Measurements from ENCODE around the gene HPGDS.
"Not testable (repeated sequence)": the region's sequence is repeated elsewhere in the genome, so short reads cannot be mapped to it uniquely, and the experiment has no call there.

HPGDS gene

GRCh38 chr4:94342694-94343093 is at the start of gene HPGDS:
HPGDS (minus strand) TSS chr4:94342836; CDS start chr4:94334629, 8,207 bp downstream.
- DNase-seq, result no peak

GRCh38 chr4:94390804-94391410 is 48.3 kb upstream of the HPGDS start:
- peak; percentile 17 for DNase-seq

DNA sequence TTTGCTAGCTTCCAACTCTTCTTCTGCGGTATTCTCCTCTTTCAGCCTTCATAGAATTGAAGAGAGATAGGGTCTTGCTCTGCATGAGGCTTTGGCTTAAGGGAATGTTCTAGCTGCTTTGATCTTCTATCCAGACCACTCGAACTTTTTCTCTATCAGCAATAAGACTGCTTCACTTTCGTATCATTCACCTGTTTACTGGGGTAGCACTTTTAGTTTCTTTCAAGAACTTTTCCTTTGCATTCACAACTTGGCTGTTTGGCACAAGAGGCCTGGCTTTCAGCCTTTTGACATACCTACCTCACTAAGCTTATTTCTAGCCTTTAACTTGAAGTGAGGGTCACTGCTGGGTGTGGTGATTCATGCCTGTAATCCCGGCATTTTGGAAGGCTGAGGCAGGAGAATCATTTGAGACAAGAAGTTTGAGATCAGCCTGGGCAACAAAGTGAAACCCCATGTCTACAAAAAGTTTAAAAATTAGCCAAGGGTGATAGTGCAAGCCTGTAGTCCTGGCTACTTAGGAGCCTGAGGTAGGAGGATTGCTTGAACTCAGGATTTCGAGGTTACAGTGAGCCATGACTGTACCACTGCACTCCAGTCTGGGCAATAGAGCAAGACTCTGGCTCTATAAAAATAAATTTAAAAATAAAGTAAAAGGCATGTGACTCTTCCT is 47.1 kb upstream of the HPGDS start:
- DNase-seq, result no peak

DNA sequence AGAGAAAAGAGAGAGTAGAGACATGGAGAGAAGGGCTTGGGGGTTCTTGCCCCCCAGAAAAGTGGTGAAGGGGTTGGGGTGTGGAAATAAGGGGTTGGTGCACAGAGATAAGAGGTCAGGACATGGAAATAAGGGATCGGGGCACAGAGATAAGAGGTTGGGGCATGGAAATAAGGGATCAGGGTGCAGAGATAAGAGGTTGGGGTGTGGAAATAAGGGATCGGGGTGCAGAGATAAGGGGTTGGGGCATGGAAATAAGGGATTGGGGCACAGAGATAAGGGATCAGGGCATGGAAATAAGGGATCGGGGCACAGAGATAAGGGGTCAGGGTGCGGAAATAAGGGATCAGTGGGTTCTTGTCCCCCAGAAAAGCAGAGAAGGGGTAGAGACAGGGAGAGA is 45.3 kb upstream of the HPGDS start:
- DNase-seq, result not testable (repeated sequence)

GRCh38 chr4:94385452-94385851 is 42.8 kb upstream of the HPGDS start:
- not testable (repeated sequence) for DNase-seq

DNA sequence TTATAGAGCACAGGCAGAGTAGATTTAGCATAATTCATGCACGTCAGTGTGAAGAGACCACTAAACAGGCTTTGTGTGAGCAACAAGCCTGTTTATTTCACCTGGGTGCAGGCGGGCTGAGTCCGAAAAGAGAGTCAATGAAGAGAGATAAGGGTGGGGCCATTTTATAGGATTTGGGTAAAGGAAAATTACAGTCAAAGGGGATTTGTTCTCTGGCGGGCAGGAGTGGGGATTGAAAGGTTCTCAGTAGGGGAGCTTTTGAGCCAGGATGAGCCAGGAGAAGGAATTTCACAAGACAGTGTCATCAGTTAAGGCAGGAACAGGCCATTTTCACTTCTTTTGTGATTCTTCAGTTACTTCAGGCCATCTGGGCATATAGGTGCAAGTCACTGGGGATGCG is 40.3 kb upstream of the HPGDS start:
- not testable (repeated sequence) for DNase-seq

DNA sequence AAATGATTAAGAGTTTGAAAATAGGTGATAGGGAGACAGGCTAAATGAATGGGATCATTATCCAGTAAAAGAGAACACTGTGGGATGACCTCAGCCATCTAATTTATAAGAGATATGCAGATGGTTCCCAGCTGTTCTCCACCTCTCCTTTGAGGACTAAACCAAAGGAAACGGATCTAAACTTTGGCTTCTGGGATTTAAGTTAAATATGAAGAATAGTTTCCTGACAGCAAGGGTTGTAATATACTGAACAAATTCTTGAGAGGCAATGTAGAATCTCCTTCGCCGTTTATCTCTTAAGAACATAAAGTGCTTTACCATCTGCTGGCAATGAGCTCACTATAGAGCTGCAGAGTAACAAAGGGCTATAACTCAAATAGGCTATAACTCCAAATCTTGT is 35.4 kb upstream of the HPGDS start:
- DNase-seq, result no peak

GRCh38 chr4:94377294-94377693 is 34.7 kb upstream of the HPGDS start:
- DNase-seq, result no peak

DNA sequence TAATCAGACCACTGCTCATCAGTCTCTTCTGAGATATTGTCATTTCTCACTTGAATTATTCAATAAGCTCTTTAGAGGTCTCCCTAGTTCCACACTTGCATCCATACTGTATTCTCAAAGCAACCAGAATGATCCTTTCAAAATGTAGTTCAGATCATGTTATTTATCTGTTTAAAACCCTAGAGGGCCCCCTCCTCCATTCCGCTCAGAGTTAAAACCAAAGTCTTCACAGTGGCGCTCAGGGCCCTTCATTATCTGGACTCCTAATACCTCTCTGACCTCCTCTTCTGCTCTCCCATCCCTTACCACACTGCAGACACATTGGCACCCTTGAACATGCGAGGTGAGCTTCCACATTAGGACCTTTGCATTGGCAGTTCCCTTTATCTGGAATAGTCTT is 32.7 kb upstream of the HPGDS start:
- DNase-seq, result no peak

DNA sequence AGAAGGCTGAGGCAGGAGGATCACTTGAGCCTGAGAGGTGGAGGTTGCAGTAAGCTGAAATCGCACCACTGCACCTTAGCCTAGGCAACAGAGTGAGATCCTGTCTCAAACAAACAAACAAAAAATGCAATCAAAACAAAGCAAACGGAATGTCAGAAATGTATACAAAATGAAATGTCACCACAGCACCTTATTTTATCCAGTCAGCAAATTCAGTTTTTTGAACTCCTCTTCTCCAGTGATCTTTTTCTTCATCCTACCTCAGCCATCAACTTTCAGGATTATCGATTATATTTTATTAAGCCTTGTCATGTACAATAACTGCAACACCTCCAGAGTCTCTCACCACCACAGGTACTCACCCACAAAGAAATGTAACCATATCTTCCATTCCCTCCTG is 31.1 kb upstream of the HPGDS start:
- DNase-seq, result no peak

GRCh38 chr4:94372991-94373390 is 30.4 kb upstream of the HPGDS start:
- DNase-seq, result no peak

- no peak for DNase-seq
Measured at GRCh38 chr4:94372228-94372978, 29.8 kb upstream of the HPGDS start.

DNA sequence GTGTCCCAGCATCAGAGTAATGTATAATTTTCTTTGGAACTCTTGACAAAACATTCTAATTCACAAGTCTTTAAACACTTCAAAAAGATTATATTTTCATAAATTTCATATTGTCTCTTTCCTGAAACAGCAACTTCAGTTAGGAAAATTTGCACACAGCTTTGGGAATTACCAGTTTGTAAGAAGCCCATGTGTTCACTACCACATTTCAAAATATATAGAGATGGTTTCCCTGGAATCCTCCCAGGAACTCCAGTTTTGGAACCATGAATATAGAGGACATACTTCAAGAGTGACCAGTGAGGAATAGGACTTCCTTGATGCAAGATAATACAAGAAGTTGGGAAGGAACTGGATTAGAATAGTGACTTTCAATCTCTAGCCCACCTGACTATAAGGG is 28.7 kb upstream of the HPGDS start:
- no peak for DNase-seq

DNA sequence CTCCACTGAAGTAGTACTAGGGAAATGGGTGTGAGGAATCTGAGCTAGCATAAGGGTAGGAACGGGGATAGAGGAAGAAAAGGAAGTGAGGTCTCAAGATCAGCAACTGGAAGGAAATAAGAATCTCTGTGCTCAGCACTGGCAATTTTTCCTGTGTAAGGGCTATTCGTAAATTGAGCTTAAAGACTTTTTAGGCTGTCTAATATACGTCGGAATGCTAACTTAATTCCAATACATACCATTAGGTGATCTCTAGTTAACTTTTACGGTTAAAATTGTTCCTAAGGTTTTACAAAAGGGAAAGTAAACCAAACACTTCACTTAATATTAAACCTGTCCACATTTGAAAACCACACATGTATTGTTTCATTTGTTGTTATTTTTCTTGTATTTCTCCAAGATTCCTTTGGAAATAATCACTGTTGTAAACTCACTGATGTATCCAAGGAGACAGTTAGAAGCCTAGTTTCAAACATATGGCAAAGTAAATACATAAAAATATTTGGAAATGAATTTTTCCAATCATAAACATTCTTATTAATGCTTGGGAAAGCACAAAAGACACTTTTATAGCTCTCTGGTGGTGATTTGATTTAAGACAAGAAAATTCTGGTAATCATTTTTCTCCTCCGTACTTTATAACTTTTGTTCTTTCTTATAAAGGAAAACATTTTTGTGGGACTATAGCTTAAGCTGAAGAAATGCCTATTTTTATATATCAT is 28.1 kb upstream of the HPGDS start:
- DNase-seq, result no peak

DNA sequence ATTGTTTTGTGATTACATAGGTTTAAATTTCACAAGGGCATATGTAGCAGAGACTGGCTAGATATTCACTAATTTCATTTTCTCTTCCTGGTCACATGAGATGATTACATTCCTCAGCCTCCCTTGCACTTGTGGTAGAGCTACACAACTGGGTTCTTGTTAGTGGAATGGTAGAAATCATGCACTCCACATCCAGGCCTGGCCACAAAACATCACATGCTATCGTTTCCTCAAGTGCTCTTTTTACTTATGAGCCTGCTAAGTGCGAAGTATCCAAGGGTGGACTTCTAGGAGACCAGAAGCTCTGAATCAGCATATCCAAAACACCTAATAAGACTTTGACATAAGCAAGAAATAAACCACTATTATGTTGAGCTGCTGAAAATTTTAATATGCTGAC is 26.4 kb upstream of the HPGDS start:
- no peak for DNase-seq

DNA sequence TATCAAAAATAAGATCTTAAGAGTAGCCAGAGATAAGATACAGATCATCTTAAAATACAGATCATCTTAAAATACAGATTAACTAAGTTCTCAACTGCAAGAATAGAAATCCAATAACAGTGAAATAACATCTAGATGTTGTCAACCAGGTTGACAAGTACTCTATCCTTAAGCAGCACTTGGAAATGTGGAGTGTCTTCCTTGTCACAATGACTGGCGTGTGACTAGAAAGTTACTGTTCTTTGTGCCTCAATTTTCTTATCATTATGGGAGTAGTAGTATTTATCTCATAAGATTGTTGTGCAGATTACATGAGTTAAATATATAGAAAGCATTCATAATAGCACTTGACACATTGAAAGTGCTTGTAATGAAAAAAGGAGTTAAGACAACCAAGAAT is 25.8 kb upstream of the HPGDS start:
- no peak for DNase-seq

- no peak for DNase-seq
Measured at GRCh38 chr4:94365304-94365703, 22.7 kb upstream of the HPGDS start.

DNA sequence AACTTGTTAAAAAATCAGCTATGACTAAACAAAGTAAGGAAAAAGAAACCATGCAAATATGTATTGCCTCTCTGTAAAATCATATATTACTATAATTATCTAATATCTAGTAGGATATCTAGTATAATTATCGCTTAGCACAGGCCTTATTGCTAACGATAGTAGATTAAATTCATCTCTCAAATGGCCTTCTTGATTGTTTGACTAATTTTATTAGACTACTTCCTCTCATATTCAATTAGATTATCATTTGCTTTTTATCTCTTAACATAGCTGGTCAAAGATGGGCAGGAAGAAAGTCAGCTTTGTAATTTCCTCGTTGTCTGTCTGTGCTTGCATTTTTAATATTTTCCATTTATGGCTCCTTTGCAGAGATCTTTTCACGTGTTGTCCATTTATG is 21.9 kb upstream of the HPGDS start:
- DNase-seq, result no peak

DNA sequence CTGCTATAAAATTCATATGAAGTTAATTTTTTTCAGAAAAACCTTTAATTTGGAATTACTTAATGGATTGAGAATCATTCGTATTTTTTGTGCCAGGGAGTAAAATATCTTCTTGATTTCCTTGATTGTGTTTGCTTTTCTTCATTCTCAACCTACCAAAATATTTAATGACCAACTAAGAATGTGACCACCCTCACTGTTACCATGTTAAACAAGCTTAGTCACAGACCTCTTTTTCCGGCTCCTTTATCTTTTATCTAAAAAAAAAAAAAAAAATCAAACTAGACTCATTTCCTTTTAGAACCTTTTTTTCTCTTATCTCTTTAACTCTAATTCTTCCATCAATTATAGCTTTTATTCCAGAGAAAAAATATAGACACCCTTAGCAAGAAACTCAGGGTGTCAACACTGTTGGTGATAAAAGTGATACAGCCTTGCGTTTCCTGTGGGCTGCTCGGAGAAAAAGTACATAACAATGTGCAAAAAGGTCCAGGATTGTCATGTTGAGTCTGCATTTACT is 20.6 kb upstream of the HPGDS start:
- DNase-seq, result no peak

- DNase-seq, result no peak
Measured at GRCh38 chr4:94359838-94360237, 17.2 kb upstream of the HPGDS start.

GRCh38 chr4:94359221-94359620 is 16.6 kb upstream of the HPGDS start:
- DNase-seq, result no peak

DNA sequence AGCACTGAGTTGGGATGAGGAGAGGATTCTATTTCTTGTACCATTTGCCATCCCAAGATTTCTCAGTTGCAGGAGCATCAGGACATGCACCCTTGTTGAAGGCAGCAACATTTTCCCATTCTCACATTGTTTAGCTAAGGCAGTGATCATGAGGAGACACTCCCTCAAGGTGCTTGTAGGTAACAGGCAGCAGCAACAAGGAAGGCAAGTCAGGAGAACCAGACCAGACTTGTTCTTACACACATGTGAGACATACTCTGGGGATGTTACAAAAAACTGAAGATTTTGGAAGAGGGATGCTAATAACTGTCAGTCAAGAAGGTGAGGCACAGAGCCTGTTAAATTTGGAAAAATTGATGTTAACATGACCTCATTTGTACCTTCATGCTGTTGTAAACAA is 15.5 kb upstream of the HPGDS start:
- no peak for DNase-seq

DNA sequence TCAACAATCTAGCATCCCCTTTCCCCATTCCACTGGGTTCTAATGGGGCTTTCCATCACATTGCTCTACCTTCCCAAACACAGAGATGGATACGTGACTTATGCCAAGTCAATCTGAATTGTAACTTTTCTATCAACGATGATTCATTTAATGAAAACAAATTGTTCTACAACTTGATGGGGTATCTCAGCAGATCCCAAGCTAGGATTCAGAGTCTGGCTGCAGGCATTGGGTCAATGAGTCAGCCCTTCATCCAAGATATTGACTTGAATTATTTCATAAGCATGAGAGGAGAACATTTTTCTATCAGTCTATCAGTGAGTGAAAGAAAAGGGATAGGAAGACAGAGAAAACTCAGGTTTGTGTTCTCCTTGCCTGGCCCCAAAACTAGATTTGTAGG is 15.0 kb upstream of the HPGDS start:
- DNase-seq, result no peak

All from CD4-positive, alpha-beta T cell treated with Interleukin-12 subunit alpha and Interleukin-12 subunit beta, for 1 hour (primary cell).